ENCODE results near the gene PDSS1.

The PDSS1 gene

GRCh38 chr10:26729395-26729794, 31.9 kb downstream of the PDSS1 start:
- TF ChIP-seq, protein P1, sequence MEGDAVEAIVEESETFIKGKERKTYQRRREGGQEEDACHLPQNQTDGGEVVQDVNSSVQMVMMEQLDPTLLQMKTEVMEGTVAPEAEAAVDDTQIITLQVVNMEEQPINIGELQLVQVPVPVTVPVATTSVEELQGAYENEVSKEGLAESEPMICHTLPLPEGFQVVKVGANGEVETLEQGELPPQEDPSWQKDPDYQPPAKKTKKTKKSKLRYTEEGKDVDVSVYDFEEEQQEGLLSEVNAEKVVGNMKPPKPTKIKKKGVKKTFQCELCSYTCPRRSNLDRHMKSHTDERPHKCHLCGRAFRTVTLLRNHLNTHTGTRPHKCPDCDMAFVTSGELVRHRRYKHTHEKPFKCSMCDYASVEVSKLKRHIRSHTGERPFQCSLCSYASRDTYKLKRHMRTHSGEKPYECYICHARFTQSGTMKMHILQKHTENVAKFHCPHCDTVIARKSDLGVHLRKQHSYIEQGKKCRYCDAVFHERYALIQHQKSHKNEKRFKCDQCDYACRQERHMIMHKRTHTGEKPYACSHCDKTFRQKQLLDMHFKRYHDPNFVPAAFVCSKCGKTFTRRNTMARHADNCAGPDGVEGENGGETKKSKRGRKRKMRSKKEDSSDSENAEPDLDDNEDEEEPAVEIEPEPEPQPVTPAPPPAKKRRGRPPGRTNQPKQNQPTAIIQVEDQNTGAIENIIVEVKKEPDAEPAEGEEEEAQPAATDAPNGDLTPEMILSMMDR (IDR thresholded peaks at IDR 0.05; ENCODE audit: extremely low read depth, missing control alignments) = no peak
- DNase-seq (ENCODE audit: low spot score) = no peak

GRCh38 chr10:26730552-26730951, 33.1 kb downstream of the PDSS1 start:
- TF ChIP-seq, protein P1 (IDR thresholded peaks at IDR 0.05; ENCODE audit: extremely low read depth, missing control alignments) = no peak
- DNase-seq (ENCODE audit: low spot score) = no peak

DNA sequence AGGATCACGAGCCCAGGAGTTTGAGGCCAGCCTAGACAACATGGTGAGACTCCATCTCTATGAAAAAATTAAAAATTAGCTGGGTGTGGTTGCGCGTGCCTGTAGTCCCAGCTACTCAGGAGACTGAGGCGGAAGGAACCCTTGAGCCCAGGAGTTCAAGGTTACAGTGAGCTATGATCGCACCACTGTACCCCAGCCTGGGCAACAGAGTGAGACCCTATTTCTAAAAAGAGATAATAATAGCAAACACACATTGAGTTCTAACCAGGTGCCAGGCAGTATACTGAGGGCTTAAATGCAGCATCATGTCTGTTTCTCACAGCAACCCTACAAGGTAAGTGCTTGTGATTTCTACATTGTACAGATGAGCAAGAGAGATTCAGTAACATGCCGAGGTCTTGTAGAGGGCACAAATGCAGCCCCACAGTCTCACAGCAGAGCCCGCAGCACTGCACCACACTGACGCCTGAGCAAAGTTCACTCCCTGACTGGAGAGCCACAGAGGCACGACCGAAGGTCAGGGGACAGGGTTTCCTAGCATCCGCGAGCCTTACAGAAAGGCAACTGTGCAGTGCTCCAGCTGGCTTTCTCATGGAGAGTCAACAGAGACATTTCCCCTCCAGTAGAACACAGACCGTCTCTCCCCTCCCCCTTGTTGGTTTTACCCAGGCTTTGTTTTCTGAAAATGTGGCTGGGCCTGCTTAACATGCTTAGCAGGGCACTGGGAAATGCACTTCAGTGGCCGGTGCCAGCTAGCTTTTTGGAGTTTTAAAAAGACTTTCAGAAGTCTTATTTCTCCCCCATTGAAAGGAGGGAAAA, 36.5 kb downstream of the PDSS1 start:
- TF ChIP-seq, protein P1 (IDR thresholded peaks at IDR 0.05; ENCODE audit: extremely low read depth, missing control alignments) = no peak
- no peak for DNase-seq (ENCODE audit: low spot score)

- no peak for DNase-seq (ENCODE audit: low spot score)
- TF ChIP-seq, protein P1 (IDR thresholded peaks at IDR 0.05; ENCODE audit: extremely low read depth, missing control alignments) = no peak
Measured at GRCh38 chr10:26735435-26735834, 37.9 kb downstream of the PDSS1 start.

- TF ChIP-seq, protein P1 (IDR thresholded peaks at IDR 0.05; ENCODE audit: extremely low read depth, missing control alignments) = no peak
- peak; percentile 74 for DNase-seq (ENCODE audit: low spot score)
Measured at GRCh38 chr10:26737730-26738129, 40.2 kb downstream of the PDSS1 start.

GRCh38 chr10:26738301-26738911, 40.9 kb downstream of the PDSS1 start:
- TF ChIP-seq, protein P1 (IDR thresholded peaks at IDR 0.05; ENCODE audit: extremely low read depth, missing control alignments) = no peak
- DNase-seq (ENCODE audit: low spot score) = no peak

DNA sequence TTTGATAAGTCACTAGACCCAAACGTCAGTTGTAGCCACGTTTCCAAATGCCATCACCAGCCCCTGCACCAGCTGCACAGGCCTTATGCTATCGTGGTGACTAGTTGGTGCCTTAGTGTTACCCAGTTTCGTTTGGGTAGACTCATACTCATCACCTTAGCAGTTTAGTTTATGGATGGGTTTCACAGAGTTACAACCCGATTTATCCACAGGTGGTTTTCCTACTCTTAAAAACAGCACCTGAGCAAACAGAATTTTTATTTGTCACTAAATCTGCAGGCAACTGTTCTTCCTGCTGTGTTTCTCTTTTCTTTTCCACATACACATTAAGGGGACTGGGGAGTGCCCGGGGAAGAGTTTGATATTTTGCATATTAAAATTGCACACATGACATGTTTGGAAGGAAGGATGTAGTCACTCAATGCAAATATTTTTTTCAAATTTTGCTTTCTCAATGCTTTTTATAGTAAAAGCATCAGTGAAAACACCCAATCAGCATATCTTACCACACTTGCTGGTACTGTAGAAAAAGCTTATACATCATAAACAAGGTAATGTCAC, 41.6 kb downstream of the PDSS1 start:
- DNase-seq (ENCODE audit: low spot score) = no peak
- TF ChIP-seq, protein P1 (IDR thresholded peaks at IDR 0.05; ENCODE audit: extremely low read depth, missing control alignments) = no peak
